ENCODE data around the gene ROBO1.

ROBO1 gene

DNA sequence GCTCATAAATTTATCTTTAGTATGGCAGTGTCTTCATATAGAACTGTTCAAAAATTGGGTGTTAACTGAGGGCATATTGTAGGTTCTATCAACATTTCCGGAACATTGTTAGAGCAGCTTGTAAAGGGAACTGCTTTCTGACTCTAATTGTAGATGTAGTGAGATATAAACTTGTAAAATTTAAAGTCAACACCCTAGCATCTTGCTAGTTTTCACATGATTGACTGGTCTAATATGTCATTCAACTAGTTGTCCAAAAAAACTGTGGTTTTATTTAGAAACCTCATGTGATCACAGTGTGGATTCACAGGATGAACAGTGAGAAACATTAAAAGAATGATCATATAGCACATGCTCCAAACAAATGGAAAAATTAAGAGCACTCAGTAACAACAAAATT is 607.4 kb downstream of the ROBO1 start:
- no peak for DNase-seq

DNA sequence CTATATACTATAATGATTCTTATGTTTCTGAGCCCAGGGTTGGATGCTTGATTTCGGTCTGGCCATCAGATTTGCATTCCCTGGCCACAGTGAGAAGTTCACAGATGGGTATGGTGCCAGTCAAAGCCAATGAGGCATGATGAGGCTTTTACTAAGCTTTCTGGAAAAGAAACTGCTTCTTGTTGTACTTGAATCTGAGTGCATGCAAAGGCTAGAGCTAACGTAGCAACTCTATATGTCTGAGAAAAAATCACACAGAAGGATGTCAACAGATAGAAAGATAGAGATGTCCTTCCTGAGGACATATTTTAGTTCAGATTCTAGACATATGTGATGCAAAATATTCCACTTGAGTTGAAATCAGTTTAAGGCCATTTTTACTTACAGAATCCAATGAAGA is 608.1 kb downstream of the ROBO1 start:
- no peak for DNase-seq

DNA sequence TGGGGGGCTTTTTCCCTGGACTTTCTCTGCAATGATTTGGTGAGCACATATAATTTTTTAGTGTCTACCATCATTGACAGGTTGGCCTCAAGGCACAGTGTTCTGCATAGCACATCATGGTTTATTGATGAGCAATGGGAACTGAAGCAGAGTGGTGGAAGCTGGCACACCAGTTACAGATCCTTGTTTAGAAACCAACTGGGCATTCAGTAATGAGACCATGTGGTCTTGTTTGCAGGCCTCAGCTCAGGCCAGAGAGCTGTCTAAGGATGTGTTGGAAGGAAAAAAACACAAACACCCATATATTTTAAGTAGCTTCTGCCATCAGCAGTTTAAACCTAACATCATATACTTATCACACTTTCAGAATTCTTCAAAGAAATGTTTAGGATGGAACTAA is 610.6 kb downstream of the ROBO1 start:
- no peak for DNase-seq

DNA sequence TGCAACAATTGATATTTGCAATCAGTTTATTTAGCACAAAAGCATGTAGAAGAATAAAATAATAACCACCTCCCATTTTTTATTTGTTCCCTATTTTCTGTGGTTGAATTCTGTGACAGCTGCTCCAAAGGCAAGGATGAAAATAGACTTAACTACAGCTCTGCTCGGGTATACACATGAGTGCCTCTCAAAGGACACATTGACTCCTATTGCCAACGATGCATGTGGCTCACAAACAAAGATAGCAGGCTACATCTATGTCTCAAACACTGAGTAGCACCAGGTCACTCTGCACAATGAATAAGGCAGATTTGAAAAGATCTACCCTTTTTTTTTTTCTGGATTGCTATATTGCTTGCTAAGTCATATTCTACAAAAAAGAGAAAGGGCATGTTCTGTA is 612.9 kb downstream of the ROBO1 start:
- DNase-seq, result no peak

DNA sequence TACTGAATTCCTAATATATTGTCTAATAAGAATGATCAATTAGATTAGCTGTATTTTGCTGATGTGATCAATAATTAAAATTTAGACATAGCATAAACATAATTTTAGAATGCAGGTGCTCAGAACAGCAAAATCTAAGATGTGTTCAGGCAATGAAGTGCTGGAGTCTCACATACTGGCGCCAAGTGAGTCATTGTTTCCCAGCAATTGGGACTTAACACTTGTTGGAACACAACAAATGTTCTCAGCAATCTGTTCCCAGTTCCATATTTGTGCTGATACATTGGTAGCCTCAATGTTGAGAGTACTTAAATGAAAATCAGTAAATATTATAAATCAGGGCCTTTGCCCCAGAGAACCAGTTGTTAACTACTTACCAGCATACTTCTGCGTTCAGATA is 619.0 kb downstream of the ROBO1 start:
- no peak for DNase-seq

DNA sequence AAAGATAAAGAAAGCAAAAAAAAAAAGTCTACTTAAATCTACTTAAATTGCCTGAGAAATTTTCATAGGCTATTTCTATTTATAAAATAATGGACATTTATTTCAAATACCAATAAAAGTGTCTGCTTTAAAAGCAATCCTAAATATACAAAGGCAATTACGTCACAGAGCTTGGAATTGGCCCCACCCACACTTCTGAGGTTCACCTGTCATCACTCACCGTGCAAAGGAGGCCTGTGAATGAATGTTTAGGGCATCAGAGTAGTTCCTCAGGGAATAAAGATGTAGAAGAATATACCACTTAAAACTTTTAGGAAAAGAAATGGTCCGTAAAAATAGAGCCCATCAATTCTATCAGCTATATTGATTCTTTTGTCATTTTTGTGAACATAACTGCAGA is 621.8 kb downstream of the ROBO1 start:
- DNase-seq, result no peak

DNA sequence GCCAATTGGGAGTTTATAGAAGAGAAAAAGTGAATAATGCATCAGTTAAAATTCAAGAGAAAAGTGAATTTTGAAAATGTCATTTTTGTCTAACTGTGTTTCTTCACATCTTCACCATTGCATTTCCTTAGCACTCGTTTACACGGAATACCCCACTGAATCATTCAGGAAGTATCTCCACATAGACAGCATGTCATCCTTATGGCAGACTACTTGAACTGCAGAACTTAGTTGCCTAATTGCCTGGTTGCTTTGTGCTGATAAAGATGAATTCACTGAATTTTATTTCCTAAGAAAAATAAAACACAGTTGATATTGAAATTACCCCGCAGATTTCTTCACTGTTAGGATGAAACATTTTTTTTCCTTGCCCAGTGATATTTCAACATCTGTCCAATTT is 627.1 kb downstream of the ROBO1 start:
- DNase-seq, result peak; percentile 61

DNA sequence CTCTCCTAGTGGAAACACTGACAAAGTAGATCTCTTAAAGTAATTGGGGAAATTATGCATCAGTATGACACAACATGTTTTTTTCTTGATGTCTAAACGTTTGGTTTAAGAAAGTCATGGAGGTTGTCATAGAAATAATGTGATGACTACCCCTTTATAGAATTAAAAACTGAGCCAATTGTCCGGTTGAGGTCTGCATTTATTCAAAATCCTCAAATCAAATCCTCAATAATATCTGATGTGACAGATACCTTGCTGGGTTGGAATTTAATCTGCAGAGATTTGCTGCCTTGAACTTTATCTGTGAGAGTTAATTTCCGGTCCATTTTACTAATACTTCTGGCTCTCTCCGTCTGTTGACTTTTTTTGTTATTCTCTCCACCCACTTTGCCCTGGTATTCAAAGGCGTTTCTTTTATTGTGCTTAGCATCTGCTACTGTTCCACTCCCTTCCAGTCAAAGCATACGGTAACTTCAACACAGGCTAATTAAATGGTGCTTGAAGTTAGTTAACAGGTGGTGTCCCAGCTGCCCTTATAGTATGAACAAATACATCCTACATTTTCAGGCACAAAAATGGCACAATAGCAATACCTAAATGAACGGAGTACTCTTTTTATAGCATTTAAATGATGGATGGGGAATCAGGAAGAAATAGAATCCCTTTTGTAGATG is 628.3 kb downstream of the ROBO1 start:
- DNase-seq, result peak; percentile 42

DNA sequence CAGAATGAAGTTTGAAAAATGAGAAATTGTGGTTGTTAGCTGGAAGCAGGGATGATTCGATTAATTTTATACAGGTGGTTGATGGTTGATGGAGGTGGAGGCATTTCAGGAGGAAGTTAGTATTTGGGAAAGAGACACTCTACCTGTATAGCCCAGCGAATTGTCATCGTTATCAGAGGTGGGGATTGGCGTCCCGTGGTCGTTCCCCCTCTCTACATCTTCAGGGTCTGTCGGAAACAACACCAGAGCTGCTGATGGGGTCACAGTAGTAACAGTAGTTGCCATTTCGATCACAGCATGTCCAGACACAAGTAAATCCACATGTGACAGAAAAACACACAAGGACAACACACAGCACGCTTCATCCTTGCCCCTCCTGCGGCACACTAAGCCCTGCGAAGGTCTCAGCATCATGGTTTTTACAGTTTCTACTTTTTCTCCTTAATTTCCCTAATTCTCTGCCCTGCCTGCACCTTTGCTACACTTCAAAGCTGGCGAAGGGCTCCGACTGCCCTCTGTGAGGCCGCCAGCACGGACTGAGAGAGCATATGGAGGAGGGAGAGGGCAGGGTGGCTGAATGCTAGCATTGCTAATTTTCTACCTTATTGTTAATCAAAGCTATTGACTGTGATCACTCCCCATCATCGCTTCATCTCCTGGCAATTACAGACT is 642.3 kb downstream of the ROBO1 start:
- DNase-seq, result no peak

DNA sequence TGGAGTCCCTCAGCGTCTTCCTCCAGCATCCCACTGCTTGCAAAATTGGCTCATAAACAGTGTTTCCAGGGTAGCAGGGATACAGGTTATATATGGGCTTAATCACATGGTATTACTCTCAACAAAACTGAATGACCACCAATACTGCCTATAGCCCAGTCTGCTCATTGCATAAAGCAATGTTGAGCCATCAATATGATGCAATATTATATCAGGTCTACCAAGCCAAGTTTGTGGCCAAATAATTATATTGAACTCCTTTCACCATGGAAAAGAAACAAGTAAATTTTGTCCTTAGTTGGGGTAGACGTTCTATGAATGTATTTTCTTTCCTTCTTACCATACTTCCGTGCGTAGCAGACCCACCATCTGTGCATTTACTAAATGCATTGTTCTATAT is 652.3 kb downstream of the ROBO1 start:
- DNase-seq, result no peak

DNA sequence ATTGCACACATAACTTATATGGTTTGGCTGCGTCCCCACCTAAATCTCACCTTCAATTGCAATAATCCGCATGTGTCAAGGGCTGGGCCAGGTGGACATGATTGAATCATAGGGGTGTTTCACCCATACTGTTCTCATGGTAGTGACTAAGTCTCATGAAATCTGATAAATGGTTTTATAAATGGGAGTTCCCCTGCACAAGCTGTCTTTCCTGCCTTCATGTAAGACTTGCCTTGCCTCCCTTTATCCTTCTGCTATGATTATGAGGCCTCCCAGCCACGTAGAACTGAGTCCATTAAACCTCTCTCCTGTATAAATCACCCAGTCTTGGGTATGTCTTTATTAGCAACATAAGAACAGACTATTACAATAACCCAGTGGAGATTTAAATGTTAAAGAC is 653.9 kb downstream of the ROBO1 start:
- DNase-seq, result no peak

DNA sequence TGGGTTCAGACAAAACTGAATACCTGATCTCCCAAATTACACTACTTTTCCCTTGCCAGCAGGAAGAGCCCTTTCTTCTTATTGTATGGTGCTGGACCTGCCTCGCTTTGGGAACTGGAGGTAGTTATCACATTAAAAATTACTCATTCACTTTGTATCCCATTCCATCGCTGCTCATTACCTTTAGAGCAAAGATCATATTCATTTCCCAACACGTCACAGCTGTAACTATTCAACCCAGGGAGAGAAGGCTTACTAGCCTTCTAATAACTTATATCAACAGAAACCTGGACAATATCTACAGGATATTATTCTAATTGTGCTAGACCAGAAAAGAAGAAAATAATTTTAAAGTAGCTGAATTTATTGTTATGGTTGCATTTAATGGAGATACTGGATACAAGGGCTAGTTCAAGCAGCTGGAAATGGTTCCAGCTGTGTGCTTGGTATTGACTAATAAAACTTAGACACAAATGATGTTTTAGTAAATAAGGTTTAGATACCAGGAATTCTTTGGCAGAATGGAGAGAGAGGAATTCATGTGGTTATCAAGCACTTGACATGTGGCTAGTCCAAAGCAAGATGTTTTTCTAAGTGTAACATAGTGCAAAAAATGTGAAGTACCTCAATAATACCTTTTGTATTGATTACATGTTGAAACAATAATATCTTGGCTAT is 656.3 kb downstream of the ROBO1 start:
- DNase-seq, result peak; percentile 3

DNA sequence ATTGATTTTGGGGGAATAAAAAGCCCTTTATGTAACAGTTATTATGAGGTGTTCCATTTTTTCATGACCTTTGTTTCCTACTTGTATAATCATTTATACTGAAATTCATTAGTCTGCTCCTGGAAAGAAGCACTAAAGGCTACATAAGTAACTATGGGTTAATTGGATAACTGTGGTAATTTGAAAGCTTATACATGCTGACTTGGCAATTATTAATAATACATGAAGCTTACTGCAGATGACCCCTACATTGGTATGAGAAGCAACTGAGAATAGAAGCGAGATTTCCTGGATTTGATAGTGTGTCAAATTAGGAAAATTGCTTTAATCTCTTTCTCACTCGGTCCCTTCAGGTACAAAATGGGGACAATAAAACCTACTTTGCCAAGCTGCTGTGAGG is 658.0 kb downstream of the ROBO1 start:
- no peak for DNase-seq

DNA sequence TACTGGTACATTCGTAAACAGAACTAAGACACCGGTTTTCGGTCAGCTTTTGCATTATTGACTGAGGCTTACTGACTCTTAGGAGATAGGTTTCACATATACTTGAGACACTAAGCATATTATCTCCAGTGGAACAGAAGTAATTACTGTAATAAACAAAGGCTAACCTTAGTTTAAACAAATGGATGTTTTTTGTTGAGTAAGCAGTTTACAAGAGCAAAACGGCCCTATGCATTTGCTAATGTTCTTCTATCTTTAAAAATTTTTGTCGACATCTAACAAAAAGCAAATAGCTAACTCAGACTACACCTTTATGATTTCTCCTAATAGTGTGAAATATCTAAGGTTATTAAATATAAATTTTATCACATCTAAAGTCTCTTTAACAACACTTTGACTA is 664.5 kb downstream of the ROBO1 start:
- DNase-seq, result no peak

DNA sequence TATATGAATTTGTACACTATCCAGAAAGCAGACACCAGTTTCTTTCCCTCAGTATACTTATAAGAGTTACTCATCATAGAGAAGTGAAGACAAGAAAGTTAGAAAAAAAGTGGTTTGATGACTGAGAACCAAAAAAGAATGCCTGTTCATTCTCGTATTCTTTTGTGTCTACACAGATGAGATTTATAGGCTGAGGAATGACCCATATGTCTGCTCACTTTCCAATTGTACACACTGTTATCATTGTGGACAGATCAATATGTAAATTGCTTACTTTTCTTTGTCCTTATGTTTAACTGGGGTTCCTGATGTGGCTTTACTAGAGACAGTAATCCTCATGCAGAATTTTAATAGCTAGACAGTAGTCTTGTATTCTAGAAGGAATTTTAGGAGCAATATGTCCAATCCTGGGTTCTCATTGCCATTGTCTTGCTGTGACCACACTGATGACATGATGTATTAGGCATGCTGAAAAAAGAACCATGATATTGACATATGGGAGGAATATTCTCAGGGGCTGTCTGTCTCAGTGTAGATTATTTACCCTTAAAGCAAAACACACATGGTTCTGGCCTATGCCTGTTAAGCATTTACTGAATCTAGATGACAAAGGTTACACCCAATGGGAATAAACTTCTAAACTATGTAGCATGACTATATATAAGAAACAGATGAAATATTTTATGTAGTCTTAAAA is 669.7 kb downstream of the ROBO1 start:
- peak; percentile 77 for DNase-seq

DNA sequence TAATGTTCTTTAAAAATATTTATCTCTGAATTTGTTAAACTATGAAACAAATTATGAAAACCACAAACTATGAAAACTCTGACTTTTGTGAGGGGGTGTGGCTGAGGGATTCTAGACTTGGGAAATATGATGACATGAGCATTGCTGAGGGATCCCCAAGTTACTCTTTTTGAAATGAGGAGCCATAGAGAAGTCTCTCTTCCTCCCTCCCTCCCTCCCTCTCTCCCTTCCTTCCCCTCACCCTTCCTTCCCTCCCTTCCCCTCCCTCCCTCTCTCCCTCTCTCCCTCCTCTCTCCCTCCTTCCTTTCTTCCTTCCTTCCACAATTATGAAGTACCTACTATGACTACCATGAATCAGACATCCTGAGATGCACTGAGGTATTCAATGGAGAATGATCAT is 673.1 kb downstream of the ROBO1 start:
- no peak for DNase-seq

DNA sequence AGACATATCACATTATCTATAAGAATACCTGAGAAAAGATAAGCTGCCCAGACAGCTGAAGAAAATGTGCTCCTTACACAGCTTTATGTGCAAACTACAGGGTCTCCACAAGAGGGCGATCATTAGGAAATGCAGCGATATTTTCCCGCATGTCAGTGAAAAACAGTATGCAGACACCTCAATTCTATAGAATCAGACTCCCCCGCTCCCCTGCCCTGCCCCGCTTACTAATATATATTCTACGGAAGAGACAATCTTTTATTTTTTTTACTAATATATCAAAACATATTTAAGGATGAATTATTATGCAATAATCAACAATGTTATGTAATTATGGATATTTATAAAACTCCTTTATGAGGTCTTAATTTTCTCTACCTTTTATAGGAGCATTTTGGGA is 681.3 kb downstream of the ROBO1 start:
- peak; percentile 61 for DNase-seq

DNA sequence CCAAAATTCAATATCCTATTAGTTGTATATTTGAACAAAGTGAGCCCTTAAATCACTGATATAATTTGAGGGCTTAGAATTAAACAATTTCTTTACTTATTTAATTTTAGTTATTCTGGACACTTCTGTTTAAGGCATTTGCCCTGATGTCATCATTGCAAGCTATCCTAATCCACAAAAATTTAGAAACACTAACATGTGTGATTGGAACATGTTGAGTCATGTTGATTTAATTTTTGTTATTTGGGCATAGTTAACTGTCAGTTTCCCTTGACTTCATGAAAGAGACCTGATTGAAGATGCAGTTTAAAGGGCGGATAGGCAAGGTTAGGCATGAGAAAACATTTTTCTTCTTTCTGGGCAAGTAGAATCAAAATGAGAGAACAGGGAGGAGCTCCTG is 682.6 kb downstream of the ROBO1 start:
- DNase-seq, result peak; percentile 45

DNA sequence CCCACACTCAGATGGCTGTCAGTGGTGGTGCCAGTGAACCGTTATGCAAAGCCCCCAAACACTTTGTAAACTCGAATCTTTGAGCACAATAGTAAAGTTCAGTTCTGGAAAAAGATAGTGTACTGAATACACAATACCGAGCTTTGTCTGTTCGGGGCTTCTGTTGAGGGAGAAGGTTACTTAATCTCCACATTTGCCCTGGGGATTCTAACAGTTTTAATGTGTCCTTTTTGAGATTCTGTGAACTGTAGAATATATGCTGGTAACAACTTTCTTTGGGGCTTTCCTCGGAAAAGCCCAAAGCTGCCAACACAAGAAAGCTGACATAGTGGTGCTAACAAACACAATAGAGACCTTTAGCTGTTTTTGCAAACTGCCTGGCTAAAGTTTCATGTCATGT is 686.5 kb downstream of the ROBO1 start:
- no peak for DNase-seq

DNA sequence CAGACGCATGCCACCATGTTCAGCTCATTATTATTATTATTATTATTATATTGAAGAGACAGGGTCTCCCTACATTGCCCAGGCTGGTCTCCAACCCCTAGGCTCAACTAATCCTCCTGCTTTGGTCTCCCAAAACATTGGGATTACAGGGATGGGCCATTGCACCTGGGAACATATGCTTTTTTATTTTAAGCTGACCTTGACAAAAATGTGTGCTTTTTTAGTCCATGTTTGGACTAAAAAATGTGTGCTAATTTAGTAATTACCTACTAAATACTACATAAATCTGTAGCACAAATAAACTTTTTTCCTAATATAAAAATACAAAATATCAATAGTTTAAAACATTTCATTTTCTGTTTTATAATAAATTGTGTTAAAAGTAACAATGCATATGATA is 693.2 kb downstream of the ROBO1 start:
- no peak for DNase-seq

DNA sequence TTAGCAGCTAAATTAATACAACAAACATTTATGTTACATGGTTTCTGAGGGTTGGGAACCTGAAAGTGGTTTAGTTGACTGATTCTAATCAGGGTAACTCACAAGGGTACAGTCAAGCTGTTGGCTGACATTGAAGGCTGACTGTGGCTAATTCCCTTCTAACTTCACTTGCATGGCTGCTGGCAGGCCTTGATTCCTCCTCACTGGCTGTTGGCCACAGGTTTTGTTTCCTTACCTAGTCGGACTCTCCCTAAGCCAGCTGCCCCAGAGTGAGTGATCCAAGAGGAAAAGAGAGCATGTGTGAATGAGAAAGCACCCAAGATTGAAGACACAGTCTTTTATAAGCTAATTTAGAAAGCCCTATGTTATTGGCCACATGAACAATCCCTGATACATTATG is 700.1 kb downstream of the ROBO1 start:
- DNase-seq, result no peak

DNA sequence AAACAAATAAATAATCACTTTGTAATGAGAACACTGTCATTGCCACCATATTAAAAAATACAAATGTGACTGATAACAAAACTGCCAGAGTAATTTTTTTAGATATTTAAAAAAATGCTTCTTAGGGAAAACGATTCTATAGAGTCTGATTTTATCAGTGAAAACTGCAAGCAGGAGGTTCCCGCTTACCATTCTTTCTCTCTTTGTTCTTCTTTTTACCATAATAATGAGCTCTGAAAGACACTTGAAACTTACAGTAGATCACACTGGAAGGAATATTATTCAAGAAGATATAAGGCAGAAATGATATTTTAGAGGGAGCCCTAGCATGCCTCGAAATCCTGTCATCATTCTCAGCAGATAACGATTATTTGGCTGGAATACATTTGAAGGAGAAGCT is 701.3 kb downstream of the ROBO1 start:
- DNase-seq, result no peak

DNA sequence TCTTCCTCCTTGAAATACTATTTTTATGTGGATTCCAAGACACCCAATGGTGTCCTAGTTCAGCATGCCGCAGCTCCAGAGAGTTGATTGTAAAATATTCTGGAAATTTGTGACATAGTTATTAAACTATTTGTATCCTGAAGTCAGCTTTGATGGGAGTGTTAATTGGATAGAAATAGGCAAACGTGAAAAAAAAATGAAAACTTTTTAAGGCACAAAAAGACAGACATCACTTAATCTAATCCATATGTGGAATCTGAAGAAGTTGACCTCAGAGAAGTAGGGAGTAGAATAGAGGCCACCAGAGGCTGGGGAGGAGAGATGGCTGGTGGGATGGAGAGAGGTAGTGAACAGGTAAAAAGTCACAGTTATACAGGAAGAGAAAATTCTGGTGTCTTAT is 704.2 kb downstream of the ROBO1 start:
- DNase-seq, result peak; percentile 21

DNA sequence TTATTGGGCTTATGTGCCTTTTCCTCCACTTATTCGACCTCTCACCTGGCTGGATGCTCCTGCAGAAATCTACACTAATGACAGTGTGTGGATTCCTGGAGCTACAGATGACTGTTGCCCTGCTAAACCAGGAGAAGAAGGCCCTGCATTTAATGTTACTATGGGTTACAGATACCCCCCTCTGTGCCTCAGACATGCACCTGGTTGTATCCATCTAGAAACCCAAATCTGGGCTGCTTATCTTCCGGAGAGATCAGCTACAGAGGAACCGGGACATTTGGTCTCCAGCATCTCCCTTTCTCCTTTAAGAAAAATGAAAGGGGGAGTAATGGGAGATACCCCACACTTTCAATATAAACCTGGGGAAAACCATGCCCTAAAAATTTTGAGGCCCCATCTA is 710.0 kb downstream of the ROBO1 start:
- no peak for DNase-seq

All from fibroblast of skin of back (primary cell).